Activated CD8-positive, alpha-beta memory T cell treated with anti-CD3 and anti-CD28 coated beads for 48 hours (primary cell): ENCODE results near the gene SPDYE17.
"Not testable (repeated sequence)": the region's sequence is repeated elsewhere in the genome, so short reads cannot be mapped to it uniquely, and the experiment has no call there.

Source experiments
- DNase-seq, 3 experiments: peaks; one replicate each; pipeline ENCODE4 v3.0.0-alpha.2; 2020; ENCODE audit warnings: low read depth in 2 of 3, low spot score in 2 of 3

SPDYE17 gene

DNA sequence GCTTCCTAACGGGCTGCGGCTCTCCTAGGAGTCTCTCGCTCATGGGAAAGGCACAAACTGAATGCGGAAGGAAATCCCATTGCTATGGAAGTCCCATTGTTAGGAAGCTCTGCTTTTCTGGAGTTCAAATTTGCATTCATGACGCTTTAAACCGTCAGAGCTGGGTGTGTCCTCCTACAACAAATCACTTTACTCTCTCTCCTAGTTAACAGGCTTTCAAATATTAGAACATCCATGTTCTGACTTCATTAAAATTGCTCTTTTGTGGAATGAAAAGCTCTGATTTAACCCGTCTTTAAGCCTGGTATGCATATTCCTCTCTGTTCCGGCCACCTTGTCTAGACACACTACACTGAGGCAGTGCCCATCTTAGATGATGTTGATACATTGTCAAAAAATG lies at the start of gene SPDYE17:
Gene SPDYE17, minus strand, starts transcription at position 101 of the 400 bp plus-strand sequence. CDS start 1,791 bp downstream, outside the sequence.
- DNase-seq: not testable (repeated sequence)

DNA sequence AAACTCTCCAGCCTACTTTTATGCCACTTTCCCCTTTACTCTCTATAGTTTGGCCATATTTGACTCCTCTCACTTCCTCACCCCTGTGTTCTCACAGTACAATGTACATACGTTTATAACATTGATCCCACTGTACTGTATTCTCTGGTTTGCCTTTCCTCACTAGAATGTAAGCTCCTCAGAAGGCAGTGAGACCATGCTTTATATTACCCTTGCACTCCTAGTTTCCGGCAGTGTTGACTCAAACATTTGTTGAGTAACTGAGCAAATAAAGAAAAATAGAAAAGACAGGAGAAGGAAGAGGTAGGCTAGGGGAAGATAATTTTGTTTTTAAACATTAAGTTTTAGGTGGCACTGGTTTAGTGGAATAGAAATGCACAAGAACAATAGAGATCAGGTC lies 48.1 kb upstream of the SPDYE17 start:
- DNase-seq: not testable (repeated sequence)

GRCh38 chr7:77079624-77080023 lies 47.5 kb upstream of the SPDYE17 start:
- not testable (repeated sequence) for DNase-seq

DNA sequence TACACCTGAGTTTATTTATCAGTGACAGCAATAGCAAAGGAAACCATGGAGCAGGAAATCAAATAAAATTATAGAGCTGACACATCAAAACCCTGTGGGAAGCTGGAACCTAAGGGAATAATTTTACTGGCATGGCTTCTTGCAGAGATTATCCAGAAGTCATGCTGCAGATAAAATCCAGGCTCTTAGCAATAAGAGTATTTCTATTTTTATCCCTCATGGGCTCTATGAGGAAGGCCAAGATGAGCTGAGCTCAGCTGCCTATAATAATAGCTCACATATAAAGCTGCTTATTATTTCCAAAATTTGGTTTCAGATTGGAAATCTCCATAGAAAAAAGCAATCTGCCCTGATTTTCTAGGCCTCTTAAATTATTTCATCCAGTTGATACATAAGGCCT lies 47.0 kb upstream of the SPDYE17 start:
- DNase-seq: not testable (repeated sequence)

DNA sequence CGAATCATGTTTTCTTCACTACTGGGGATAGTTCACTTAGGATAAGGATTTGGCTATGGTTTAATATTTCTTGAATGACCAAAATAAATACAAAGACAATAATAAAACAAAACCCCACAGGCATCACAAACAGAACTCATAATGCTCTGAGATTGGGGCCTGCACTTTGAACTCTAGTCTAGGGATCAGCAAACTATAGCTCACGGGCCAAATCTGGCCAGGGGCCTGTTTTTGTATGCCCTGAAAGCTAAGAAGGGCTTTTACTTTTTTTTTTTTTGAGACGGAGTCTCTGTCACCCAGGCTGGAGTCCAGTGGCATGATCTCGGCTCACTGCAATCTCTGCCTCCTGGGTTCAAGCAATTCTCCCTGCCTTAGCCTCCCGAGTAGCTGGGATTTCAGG lies 44.9 kb upstream of the SPDYE17 start:
- DNase-seq: not testable (repeated sequence)

DNA sequence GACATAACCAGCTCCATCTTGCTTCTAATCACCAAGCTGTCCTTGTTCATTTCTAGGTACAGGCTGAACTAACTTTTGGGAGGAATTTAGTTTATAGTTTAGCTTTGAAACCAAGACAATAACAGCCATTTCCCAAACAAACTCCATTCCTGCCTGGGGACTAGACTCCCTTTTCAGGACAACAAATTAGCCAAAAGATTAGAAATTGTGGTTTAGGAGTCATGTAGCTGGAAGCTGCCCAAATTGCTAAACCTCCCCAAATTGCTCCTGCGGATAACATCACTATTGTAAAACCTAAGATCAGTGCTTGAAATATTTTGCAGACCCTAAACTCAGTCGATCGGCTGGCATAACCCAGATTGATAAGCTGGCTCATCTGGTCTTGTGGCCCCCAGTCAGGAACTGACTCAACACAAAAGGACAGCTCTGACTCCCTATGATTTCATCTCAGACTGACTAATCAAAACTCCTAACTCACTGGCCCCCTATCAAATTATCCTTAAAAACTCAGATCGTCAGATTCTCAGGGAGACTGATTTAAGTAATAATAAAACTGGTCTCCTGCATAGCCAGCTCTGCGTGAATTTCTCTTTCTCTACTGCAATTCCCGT lies 42.7 kb upstream of the SPDYE17 start:
- DNase-seq: not testable (repeated sequence)

DNA sequence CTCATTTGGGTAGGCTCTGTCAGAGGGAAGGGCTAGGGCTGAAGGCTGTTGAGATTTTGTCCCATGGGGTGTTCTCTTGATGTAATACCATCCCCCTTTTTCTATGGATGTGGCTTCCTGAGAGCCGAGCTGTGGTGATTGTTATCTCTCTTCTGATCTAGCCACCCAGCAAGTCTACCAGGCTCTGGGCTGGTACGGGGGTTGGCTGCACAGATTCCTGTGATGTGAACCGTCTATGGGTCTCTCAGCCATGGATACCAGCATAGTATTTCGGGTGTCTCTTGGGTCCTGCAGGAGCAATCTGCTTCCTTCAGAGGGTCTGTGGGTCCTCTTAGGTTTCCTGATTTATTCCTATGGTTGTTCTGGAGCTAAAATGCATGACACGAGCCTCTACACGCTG lies 38.9 kb upstream of the SPDYE17 start:
- not testable (repeated sequence) for DNase-seq

- DNase-seq: not testable (repeated sequence)
These were observed 33.7 kb upstream of the SPDYE17 start for GRCh38 chr7:77065869-77066268.

DNA sequence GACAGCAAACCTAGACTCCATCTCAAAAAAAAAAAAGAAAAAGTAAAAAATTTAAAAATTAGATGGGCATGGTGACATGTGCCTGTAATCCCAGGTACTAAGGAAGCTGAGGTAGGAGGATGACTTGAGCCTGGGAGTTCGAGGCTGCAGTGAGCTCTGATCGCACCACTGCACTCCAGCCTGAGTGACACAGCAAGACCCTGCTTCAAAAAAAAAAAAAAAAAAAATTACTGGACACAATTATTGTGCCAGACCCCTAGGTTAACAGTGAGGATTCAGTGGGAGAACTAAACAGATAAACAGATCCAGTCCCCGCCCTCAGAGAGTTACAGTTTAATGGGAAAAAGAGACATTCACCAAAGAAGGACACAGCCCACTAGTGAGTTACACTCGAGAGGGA lies 31.6 kb upstream of the SPDYE17 start:
- not testable (repeated sequence) for DNase-seq

- not testable (repeated sequence) for DNase-seq
These were observed 30.4 kb upstream of the SPDYE17 start, which contains the start of gene SPDYE18 for GRCh38 chr7:77062557-77062956. Gene SPDYE18 (minus strand): TSS chr7:77062558. CDS start chr7:77060512, 2,046 bp downstream.

GRCh38 chr7:77026349-77026748 lies 5.8 kb downstream of the SPDYE17 start:
- DNase-seq: not testable (repeated sequence)

GRCh38 chr7:77010074-77010680 lies 22.0 kb downstream of the SPDYE17 start:
- DNase-seq: not testable (repeated sequence)

DNA sequence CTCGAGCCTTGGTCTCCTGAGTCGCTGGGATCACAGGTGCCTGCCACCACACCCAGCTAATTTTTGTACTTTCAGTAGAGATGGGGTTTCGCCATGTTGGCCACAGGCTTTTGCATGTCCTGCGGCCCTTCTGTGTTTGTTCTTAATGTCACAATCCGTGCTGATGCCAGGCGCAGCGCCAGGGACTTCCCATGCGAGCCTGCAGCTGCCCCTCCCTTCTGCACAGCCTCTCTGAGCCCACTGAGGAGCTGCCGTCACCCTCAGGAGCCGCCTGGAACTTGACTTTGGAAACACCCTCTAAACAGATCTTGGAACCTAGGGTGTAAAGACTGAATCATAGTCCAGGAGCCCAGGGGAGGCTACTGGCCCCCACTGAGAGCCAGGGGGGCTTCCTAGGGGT lies 24.2 kb downstream of the SPDYE17 start:
- not testable (repeated sequence) for DNase-seq

DNA sequence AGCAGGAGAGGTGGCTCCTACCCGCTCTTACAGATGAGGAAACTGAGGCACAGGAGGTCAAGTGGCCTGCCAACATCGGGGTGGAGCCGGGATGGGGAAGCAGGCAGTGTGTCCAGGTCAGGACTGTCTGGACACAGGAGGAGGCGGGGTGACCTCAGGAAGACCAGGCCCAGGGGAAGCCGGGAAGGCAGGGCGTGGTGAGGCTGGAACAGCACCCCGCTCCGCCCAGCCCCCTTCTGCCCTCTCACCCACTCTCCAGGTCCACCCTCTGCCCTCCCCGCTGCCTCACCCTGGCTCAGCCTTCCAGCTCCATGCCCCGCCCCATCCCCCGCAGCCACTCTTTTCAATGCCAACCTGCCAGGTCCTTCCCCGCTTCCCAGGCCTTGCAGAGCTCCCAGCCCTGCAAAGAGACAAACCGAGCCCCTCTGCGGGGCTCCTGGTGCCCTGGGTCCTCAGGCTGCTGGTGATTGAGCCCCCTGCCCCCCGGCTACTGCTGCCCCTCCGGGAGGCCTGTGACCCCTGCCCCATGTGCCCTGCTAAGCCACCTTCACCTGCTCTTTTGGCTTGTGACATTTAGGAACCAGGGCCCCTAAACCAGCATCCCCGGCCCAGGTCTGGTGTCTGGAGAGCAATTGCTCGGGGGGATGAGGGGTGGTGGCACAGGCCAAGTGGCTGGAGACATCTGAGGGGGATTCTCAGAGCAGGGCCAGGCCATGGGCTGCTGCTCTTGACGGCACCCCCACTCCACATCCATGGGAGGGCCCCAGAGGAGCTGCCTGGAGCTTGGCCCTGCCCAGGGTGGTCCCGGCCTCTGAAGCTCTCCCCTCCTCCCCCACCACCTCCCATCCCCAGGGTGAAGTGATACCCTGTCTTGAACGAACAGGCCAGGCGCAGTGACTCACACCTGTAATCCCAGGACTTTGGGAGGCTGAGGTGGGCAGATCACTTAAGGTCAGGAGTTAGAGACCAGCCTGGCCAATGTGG lies 25.7 kb downstream of the SPDYE17 start:
- DNase-seq: not testable (repeated sequence)

GRCh38 chr7:77005461-77006057 lies 26.6 kb downstream of the SPDYE17 start:
- DNase-seq: not testable (repeated sequence)

DNA sequence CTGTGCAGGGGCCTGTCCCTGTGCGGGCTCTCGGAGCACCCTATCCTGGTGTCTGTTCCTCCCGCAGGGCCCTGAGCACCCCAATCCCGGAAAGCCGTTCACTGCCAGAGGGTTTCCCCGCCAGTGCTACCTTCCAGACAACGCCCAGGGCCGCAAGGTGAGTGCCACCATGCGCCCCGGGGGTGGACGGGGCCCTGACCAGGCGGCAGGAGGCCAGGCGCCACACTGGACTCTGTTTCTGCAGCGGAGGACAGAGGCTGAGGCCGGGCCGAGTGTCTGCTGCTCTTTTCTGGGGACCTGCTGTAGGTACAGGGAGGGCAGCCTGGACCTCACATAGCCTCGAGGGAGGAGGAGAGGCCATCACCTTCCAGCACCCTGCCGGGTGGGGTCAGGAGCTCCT lies 28.0 kb downstream of the SPDYE17 start:
- not testable (repeated sequence) for DNase-seq

DNA sequence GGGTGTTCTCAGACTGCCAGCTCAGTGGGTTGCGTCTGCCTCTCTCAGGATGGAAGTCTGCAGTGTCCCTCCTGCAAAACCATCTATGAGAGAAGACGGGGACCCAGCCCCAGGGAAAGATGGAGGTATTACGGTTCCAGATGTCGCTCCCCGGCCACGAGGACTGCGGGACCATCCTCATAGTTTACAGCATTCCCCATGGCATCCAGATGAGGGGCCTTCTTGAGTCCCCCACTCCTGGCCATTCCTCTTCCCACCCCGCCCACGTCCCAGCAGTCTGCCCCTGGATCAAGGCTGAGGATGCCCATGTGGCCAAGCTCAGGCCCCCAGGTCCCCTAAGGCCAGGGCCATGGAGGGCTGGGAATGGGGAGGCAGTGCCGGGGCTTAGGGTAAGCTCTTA lies 28.9 kb downstream of the SPDYE17 start:
- not testable (repeated sequence) for DNase-seq

- not testable (repeated sequence) for DNase-seq
These were observed 29.4 kb downstream of the SPDYE17 start for GRCh38 chr7:77002678-77003233.

- DNase-seq: not testable (repeated sequence)
These were observed 30.1 kb downstream of the SPDYE17 start for GRCh38 chr7:77002104-77002503.

- not testable (repeated sequence) for DNase-seq
These were observed 32.6 kb downstream of the SPDYE17 start for GRCh38 chr7:76999474-77000107.
